Stimulated activated CD4-positive, alpha-beta T cell treated with anti-CD3 and anti-CD28 coated beads, Interleukin-12 subunit alpha, Interleukin-12 subunit beta, amount 100 ng/mL, for 4 hours (primary cell): ENCODE measurements around the gene SLC2A5.
"Not testable (repeated sequence)": the region's sequence is repeated elsewhere in the genome, so short reads cannot be mapped to it uniquely, and the experiment has no call there.

Experiments
- DNase-seq: peaks from one replicate; pipeline ENCODE4 v3.0.0-alpha.2; 2020

The SLC2A5 gene

DNA sequence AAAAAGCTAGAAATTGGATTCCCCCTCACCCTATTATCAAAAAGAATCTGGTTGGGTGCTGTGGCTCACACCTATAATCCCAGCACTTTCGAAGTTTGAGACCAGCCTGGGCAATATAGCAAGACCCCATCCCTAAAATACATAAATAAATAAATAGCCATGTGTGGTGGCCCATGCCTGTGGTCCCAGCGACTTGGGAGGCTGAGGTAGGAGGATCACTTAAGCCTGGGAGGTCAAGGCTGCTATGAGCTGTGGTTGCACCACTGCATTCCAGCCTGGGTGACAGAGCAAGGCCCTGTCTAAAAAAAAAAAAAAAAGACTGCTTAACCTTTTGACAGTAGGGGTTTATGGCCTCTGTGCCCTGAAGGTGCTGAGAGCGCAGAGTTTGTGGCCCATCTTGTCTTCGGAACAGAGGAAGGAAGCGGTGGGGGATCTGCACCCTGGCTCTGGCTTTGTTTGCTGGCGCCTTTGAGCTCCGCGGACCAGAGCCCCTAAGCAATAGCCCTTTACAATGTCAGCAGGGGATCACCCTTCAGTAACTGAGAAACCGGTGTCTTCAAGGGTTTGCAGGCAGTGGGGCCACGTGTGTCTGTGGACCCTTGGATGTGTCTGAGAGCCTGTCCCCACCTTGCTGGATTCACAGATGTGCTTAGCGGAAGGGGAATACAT, 65.3 kb downstream of the SLC2A5 start:
- DNase-seq, result no peak

DNA sequence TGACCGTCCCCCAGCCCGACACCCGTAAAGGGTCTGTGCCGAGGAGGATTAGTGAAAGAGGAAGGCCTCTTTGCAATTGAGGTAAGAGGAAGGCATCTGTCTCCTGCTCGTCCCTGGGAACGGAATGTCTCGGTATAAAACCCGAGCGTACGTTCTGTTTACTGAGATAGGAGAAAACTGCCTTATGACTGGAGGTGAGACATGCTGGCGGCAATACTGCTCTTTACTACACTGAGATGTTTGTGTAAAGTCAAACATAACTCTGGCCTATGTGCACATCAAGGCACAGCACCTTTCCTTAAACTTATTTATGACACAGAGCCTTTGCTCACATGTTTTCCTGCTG, 67.2 kb downstream of the SLC2A5 start:
- DNase-seq, result not testable (repeated sequence)

DNA sequence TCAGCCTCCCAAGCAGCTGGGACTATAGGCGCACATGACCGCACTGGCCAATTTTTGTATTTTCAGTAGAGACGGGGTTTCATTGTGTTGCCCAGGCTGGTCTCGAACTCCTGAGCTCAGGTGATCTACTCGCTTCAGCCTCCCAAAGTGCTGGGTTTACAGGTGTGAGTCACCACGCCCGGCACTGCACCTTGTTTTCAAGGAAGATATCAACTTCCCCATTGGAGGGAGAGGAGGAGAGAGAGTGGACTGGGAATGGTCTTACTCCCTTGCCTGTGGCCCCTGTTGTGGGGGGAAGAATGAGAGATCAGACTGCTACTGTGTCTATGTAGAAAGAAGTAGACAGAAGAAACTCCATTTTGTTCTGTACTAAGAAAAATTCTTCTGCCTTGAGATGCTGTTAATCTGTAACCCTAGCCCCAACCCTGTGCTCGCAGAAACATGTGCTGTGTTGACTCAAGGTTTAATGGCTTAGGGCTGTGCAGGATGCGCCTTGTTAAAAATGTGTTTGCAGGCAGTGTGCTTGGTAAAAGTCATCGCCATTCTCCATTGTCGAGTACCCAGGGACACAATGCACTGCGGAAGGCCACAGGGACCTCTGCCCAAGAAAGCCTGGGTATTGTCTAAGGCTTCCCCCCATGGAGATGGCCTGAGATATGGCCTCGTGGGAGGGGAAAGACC, 67.8 kb downstream of the SLC2A5 start:
- not testable (repeated sequence) for DNase-seq

DNA sequence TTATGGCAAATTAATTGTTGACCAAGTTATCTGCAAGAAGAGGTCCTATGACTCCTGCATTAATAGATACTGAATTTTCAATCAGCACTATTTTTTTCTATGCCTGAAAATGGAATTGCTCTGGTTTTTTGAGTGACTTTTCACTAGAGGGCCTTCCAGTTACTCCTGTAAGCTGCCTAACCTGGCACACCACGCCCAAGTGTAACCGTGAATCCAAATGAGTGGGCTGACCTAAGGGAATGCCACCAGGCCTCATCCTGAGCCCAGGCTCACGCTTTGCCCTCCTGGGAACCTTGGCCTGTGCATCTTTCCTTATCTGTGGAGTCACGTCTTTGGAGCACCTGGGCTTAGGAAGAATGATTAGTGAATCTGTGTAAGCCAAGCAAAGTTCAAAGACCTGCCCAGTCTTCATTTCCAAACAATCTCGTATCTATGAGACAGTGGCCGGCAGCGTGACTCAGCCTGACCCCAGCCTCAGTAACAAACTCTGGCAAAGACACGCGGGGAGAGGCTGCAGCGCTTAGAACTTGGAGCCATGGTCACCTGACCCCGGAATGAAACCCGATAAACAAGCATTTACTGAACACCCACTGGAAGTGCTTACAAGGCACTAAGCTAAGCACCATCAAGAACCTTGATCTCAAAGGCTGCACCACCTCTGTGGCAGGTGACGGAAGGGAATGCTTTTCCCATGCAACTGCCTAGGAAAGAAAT, 75.3 kb downstream of the SLC2A5 start:
- DNase-seq, result not testable (repeated sequence)

DNA sequence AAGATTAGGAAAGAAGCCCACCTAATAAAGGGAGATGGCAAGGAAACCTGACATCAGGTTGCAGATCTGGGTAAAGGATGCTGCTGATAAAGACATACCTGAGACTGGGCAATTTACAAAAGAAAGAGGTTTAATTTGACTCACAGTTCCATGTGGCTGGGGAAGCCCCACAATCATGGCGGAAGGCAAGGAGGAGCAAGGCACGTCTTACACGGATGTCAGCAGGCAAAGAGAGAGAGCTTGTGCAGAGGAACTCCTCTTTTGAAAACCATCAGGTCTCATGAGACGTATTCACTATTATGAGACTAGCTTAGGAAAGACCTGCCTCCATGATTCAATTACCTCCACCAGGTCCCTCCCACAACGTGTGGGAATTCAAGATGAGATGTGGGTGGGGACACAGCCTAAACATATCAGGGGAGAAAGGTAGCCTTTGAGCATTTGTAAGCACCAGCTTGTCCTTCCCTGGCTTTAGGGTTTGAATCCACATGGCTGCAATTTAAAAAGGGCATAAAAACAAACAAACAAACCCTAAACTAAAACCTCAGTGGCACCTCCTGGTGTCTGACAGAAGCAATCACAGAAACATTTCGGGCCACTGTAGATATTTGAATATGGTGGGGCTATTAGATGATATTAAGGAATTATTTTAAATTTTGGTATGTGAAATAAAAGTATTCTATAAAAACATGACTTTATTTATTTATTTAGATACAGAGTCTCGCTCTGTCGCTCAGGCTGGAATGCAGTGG, 76.3 kb downstream of the SLC2A5 start:
- no peak for DNase-seq

DNA sequence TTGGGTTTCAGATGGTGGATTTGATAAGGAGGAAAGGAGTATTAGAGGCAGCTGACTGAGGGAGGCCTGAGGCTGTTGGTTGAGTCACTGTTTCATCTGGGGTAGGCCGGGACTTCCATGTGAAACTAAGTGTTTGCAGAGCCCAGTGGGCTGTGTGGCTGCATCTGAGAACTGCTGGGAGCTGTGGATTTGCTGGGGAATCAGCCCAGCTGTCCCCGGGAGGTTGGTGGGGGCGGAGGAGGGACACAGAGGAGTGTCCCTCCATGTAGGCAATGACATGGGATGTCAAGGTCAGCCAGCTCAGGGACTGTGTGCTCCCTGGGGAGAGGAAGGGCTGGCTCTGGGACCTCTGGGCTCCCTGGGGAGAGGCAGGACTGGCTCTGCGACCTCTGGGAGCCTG, 79.6 kb downstream of the SLC2A5 start:
- DNase-seq, result no peak

DNA sequence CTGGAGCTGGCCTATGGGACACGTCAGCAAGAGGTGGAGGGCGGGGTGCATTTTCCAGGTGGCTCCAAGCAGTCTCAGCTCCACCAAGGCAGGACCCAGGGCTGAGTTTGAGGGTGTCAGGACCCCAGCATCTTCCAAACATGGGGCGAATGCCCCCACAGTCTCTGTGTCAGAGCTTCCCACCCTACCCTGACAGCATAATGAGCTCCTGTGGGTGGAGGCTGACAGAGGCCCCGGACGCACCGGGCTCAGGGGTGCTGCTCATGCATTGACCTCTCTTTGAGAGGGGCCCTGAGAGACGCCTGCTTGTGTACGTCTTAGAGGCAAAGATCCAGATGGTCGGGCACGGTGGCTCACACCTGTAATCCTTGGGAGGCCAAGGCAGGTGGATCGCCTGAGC, 80.4 kb downstream of the SLC2A5 start:
- DNase-seq, result no peak

DNA sequence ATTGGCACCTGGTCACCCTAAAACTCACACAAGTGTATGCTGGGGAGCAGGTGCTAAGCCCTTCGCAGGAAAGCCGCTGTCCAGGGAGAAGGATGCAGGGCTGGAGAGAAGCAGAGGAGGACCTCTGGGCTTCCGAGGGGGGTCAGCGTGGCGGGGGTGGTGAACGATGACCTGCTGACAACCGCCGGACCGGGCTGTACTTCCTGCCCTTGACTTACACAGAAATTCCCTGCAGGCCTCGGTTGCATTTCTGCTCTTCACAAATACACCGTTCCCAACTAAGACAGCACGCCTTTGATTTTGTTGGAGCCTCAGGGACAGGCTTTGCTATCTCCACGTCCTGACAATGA, 80.8 kb downstream of the SLC2A5 start:
- DNase-seq, result no peak

DNA sequence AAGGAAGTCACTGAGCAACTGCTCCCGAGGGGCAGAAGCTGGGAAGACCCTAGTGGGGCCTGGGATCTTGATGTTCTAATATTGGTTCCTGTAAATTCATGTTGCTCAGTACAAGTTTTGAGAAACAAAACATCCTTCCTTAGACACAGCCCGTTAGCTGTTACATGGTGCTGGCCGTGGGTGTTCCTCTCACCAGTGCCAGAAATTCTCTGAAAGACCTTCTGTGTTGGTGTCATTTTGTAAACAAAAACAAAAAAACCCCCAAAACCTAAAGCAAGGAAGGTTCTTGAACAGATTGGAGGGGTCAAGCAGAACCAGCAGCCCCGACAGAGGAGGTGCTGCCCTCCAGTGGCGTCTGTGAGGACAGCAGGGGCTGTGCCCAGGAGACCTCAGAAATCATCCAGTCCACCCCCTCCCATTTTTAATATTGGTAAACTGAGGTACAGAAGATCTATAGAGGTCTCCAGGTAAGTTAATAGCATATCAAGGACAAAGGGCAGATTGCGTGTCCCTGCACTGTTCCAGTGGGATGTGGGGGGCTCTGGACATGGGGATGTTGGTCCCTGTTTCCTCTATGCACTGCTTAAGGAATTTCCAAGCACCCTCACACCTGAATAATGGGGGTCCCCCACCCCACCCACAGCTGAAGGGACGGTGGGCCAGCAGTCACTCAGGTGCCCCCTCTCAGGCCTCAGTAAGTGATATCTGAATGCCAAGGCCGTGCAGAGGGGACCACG, 81.4 kb downstream of the SLC2A5 start:
- peak; percentile 76 for DNase-seq

DNA sequence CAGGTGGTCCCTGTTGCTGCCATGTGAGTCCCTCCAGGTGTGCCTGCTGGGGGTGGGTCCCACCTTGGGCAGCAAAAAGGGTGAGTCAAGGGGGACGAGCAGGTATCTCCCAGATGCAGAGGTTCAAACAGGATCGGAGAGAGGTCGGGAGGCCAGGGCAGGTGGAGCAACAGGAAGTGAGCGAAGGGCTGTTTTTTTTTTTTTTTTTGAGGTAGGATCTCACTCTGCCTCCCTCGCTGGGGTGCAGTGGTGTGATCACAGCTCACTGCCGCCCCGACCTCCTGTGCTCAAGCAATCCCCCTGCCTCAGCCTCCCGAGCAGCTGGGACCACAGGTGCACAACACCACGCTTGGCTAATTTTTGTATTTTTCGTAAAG, 82.6 kb downstream of the SLC2A5 start:
- DNase-seq, result no peak

DNA sequence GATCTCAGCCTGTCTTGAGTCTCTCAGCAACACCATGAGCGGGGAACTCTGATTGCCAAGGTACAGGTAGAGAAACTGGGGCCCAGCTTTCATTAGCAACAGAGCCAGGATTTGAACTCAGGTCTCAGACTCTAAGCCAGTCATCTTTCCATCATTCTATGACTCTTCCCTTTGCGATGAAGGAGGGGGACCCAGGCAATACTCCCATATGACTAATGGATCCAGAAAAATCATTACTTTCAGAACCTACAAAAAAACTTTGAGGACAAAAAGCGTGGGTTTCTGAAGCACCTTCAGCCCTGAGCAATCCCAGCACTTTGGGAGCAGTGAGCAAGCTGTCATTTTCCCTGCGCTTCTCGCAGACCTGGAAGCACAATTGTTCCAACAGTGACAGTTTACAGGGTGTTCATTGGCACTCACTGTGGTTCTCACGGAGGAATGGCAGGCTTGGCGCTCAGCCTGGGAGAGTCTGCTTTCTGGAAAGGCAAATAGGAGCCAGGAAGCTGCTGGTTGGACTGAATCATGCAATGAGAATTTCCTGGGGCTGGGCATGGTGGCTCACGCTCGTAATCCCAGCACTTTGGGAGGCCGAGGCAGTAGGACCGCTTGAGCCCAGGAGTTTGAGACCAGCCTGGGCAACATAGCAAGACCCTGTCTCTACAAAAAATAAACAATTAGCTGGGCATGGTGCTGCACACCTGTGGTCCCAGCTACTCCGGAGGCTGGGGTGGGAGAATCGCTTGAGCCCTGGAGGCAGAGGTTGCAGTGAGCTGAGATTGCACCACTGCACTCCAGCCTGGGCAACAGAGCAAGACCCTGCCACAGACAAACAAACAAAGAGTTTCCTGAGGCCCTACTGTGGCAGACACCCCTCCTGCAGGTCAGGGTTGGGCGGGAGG, 83.3 kb downstream of the SLC2A5 start:
- no peak for DNase-seq
